GM19035 (cell line): ENCODE results near the gene MANEA.
"Not testable (repeated sequence)": the region's sequence is repeated elsewhere in the genome, so short reads cannot be mapped to it uniquely, and the experiment has no call there.

ENCODE experiments used
- ATAC-seq: cut with Tn5 transposase; IDR thresholded peaks from one replicate; pipeline ENCODE4 v1.9.1; 2021; ENCODE audit not compliant: unreplicated experiment

The MANEA gene, protein sequence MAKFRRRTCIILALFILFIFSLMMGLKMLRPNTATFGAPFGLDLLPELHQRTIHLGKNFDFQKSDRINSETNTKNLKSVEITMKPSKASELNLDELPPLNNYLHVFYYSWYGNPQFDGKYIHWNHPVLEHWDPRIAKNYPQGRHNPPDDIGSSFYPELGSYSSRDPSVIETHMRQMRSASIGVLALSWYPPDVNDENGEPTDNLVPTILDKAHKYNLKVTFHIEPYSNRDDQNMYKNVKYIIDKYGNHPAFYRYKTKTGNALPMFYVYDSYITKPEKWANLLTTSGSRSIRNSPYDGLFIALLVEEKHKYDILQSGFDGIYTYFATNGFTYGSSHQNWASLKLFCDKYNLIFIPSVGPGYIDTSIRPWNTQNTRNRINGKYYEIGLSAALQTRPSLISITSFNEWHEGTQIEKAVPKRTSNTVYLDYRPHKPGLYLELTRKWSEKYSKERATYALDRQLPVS

DNA sequence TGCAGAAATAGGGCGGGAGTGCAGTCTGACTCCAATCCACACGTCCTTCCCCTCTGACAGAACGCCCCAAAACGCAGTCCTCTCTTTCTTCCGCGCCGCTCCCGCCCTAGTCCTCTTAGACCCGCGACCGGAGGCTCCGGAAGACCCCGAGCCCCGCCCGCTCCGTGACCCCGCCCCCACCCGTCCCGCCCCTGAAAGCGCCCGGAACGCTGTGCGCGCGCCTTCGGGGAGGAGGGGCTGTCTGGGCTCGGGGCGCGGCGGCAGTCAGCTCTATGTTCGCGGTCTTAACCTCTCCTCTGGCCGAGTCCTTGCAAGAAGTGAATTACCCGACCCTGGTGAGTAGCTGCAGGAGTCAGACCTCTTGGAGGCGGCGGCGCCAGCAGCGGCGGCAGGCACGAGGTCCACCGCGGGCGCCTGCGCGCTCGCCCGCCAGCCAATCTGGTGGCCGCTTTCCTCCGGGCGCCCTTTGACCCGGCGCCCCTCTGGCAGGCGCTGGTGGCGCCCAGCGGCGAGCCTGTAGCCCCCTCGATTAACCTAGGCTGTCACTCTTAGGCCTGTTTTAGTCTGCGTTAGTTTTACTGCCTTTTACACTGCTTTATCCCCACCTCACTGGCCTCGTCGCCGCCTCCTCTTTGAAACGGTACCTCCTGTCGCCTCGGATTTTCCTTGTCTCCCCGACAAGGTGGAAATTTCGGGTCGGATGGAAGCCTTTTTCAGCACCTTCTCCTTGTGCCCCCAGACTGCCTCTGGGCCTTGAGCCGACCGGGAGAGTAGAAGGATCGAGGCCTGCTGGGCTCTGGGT lies at the start of gene MANEA:
Gene MANEA (plus strand): TSS at position 232 of the 802 bp plus-strand sequence. CDS start 8,905 bp downstream, outside the sequence.
- ATAC-seq, result peak; percentile 79

DNA sequence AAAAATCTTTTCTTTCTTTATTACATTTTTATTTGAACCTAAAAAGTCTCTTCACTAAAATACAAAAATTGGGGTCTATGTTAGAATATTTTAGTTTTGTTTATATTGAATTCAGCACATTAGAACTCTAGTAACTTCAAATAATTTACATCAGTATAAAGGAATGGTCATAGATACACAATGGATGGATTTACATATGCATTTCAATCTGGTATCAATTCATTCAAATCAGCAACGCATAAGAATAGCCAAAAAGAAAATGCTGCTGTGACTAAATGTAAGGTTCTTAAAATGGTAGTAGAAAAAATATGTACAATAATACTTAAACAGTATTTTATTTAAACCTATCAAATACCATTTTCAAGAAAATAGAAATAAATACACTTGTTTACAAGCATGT lies 47.6 kb upstream of the MANEA start:
- no peak for ATAC-seq

DNA sequence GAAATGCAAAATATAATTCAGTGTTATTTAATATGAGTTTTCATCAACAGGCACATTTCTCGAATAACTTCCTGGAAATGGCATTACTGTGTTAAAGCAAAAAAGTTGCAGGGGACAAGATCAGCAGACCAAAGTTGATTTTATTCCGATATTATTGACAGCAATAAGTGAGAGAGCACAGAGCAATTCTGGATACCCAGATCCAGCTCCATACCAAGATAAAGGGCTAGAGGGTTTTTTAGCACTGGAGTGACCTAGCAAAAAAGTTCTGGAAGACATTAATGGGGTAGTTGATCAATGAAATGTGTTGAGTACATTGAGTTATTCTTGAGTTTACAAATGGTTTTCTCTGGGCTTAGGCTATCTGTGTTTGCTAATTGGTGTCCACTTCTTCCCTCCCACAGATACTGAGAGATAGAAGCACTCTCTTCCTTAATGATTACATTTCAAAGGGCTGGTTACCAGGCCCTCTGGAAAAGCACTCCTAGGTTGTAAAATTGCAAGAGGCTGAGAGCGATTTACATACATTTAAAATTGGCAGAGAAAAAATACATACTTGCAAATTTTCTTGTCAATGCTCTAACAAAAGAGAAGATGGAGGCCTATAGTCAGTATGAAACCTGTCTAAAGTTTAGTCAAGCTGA lies 47.0 kb upstream of the MANEA start:
- ATAC-seq, result no peak

DNA sequence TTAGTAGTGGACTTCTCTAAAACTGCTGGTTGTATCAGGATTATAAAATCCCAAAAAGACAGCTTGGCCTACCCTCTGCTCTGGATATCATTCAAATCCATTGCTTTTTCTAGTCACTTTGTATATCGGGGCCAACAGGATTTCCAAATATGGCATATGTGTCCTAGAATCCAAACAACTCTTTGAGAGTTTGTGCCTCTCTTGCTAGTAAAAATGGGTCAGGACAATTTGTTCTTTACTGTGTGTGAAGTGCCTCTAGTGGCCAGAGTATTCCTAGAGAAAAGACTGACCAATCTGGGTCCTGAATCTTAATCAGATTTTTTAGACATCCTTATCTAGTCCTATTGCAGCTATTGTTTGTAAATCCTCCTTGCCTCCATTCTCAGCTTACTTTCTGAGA lies 33.5 kb upstream of the MANEA start:
- no peak for ATAC-seq

DNA sequence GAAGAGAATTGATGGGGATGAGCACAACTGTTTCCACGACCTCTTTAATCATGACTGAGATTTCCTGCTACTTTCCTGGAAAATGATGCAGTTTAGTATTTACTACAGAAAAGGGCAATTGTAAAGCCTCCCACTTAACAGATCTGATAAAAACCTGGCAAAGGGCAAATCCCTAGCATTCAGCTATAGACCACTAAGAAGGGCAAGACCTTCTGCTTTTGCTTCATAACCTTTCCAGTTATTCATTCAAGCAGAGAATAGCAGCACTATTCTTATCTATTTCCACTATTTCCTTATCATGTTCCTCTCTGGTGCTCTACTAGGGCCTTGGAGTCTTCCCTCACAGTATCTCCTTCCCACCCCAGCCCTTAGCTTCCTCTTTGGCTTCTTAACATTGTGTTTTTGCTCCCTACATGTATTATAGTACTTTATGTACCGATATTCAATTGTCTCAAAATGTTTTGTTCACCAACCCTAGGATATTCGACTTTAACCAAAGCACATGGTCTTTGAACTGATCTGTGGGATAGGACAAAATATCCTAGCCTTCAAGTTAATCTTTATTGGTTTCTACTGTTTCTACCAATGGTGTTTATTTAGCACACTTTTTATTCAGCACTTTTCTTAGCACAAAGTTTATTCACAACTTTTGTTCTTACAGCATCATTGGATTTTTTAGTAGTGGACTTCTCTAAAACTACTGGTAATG lies 32.7 kb upstream of the MANEA start:
- ATAC-seq, result no peak

DNA sequence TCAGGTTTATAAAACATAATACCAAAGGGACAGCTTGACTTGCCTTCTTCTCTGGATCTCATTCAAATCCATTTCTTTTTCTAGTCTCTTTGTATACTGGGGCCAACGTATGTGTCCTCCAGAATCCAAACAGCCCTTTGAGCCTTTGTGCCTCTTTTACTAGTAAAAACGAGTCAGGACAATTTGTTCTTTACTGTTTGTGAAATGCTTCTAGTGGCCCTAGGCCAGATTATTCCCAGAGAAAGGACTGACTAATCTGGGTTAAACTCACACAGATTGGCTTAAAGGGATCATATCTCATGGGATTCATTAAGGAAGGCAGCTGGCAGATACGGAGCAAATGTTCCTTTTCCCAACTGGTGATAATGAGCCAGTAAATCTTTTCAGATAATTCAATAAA lies 32.1 kb upstream of the MANEA start:
- no peak for ATAC-seq

DNA sequence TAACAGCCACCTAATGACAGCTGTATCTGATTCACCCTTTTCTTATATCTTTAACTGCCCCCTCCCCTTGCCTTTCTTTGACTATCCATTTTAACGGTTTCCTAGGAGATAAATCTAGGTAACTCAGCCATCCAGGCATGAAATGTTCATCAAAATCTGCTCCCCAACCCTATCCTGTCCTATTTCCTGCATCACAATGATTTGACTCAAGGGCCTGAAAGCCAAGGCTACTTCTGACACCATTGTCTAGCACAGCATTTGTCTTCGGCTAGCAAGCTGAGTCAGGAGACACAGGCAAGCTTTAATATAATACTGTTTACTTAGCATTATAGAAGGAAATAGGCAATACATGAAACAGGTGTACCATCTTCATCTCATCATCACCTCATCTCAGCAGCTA lies 31.6 kb upstream of the MANEA start:
- ATAC-seq, result no peak

DNA sequence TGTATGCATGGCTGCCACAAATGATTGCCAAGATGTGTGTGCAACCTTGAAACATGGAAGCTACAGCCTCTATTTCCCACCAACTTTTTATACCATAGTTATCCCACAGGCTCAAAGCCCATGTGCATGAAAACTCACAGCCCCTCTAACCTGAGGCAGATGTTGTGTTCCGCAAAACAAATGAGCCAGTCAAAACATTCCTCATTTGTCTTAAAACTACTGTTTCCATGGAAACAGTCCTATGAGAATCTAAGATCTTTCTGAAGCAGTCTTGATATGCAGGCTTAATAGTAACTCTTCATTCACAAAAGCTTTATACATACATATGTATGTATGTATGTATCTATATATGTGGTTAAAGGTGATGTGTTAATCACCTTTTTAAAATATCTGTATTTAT lies 31.2 kb upstream of the MANEA start:
- no peak for ATAC-seq

DNA sequence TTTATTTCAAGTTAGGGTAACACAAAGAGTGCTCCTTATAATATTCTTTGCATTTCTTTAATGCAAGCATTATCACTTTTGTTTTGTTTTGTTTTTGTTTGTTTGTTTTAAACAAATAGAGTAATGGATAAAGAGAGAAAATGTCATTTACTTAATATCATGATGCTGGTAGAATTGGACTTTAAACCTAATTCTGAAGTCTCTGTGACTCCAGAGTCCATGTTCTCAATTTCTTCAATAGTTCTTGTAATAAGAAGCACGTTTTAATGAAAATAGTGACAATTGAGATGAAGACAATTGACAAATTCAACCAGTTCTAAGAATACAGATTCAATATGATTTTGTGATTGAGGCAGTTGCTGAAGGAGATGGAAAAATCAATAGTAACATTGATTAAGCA lies 30.3 kb upstream of the MANEA start:
- no peak for ATAC-seq

DNA sequence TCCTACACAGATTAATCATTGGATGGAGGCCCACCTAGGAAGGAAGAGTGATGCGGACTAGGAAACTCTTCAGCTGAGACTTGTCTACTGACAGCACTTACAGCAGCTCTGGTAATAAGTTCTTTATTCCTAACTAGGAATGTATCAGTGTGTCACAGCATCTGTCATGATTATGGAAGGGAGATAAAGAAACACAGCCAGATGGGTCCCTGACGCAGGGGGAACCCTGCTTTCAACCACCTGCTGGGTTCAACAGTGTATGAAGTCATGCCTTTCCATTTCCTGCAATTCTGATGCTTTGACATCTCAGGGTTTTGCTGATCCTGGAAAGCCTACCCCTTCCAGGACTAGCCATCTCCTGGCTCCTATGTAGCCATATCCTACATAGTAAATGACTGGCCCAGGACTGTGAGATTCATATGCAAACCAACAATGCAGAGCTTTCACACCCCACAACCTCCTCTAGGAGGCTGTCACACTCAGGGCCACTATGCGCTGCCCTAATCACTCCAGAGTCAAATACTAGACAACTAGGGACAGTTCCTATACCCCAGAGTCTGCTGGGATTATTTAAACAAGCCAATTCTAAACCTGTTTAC lies 29.0 kb upstream of the MANEA start:
- no peak for ATAC-seq

DNA sequence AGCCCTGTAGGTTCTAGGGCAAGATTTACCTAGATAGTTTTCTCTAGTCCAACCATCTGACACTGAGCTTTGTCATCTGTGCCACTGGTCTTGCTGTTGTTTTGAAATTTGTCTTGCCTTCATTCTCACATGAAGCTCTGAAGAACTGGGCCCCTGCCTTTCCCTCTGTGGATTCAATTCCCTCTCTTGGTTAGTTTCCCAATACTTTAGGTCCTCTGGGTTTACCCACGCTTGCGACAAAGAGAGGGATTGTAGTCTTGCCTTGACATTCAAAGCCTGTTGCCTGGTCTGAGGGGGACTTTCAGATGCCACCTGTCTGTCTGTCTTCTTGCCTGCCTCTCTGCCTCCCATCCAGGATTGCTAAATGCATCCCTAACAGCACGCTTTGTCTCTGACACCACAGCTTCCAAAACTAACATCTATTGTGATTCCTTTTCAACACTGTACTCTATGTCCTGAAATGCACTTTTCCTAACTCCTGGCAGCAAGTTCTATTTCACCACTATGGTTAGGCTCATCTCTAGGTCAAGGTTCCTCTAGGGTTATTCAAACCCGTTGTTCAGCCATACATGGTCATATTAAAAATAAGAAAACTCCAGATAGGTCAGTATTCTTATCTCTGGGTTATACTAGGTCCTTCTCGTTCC lies 25.5 kb upstream of the MANEA start:
- no peak for ATAC-seq

DNA sequence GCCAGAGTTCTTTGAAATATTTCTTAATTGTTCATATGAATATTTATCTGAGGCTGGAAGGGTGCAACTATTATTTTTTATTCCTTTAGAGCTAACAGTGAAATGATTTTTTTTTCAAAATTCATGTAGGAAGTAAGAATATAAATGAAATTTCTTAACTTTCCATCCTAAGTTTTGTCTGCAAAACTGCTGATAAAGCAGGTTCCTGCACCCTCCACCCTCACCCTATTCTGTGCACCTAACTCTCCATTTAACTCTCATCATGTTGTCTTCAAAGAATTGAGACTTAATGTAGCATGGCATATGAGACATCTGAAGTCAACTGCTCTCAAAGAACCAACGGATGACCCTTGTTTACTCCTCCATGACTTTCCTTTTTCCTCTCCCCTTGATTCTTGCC lies 23.5 kb upstream of the MANEA start:
- ATAC-seq, result no peak

DNA sequence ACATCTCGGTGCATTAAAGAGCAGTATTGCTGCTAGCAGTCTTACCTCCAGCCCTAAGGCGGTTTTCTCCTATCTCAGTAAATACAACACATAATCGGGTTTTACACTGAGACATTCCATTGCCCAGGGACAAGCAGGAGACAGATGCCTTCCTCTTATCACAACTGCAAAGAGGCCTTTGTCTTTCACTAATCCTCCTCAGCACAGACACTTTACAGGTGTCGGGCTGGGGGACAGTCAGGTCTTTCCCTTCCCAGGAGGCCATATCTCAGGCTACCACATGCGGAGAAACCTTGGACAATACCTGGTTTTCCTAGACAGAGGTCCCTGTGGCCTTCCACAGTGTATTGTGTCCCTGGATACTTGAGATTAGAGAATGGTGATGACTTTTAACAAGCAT lies 16.4 kb upstream of the MANEA start:
- not testable (repeated sequence) for ATAC-seq

DNA sequence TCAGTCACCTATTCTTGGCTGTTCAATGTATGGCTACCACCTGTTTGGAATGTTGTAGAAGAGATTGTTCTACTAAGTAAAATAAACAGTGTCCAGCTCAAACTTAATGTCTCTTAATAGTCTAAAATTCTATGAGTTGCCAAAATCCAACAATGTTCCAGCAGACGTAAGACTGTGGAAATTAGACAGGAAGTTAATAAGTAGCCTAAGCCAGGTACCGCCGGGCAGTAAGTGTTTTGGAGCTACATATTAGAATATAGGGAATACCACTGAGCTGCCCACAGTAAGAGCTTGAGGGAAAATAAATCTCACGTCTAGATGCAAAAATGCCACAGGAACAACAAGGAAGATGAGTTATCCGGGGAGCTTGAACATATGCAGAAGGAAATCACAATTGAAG lies 7.8 kb upstream of the MANEA start:
- ATAC-seq, result no peak

DNA sequence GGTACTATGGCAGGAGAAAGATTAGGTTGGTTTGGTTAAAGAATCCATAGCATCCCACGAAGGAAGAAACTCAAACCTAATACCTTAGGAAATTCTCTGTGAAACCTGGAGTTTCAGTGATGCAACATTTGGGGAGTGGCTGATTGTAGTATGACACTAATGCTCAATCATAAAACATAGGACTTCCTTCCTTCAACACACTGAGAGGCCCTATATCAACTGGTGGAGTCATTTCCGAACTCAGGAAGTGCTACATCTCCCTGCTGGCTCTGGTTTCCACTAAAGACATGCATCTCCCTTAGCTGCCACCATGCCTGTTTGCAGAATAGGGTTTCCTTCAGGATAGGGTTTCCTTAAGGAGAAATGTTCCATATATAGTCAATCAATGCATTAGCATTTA lies 5.2 kb upstream of the MANEA start:
- no peak for ATAC-seq

DNA sequence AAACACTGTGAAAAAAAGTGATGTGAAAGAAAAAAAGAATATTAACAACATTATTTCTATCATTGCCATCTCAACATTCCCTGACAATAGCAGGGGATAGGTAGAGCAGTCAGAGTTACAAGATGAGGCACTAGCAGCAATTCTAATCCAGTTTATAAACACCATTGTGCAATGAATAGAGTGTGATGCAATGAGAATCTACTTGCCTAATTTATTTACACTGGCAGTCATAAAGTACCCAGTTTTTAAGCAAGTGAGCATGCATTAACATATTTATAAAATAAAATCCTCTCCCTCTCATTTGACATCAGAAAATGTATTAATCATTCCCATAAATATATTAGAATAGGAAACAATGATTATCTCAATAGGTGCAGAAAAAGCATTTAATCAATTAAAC lies 2.5 kb upstream of the MANEA start:
- no peak for ATAC-seq

DNA sequence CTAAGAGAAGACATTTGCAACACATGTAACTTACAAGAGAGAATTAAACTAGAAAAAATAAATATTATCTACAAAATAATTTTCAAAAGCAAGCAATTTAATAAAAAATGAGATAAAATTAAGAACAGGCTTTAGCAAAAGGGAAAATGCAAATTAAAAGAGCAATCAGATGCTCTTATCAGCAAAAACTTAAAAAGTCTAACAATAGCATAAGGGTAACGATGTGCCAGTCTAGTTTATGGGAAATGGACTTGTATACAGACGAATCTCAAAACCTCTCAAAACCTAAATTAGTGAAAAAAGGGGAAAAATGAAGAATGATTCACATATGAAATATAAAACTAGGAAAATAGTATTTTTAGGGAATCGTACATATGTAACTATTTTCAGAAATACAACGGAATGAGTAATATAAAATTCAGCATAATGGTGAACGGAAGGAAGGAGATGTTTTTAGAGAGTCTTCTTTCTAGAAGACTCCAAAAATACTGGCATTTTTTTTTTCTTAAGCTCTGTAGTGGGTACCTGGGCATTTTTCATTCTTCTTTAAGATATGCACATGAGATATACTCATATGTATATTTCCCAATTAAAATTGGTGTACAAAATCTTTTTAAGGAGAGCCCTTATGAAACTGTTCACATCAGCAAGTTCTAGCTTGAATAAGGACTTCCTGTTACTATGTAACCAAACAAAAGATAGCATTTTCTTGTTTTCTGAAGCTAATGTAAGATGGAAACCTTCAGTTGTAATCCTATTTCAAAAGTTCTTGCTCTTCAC lies 927 bp upstream of the MANEA start:
- peak; percentile 26 for ATAC-seq

DNA sequence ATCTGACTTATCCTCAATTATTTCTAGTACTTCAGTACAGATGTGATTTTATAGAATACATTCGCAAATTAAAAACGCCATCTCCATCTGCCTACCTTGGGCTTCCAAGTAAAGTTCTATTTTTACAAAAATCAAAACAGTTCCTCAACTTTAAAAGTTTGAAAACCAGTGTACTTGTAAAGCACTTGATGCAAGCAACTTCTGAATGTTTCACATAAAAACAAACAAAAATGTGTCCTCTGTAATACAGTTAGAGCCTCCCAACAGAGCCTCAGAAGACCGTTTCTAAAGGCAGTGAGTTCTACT lies 384 bp upstream of the MANEA start:
- no peak for ATAC-seq

DNA sequence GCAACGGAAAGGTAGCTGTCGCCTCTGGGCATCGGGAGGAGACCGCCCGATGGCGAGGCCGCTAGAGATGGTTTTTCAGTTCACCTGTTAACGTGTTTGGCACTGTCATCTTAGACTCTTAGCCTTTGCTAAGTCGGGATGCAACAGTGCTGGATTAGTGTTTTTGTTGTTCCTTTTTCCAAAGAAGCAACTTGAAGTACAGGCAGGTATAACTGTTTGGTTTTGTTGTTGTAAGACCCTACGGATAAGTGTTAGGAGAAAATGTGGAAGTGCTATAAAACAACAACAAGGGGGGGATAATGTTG lies 723 bp downstream of the MANEA start:
- peak; percentile 19 for ATAC-seq

DNA sequence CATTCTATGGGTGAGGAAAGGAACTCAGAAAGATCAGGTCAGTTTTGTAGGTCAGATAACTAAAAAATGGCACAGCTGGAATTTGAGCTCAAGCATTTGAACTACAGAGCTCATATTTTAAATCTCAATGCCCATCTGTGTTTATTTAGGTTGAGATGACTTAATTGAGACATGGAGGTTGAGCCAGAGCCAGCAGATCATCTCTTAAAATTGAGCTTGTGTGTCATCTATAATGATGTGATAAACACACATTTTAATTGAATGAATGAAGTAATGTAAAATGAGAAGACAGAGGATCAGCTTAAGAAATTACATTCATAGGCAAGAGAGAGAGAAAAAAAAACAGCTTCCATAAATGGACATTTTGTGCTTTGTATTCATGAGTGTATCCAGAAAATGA lies 3.7 kb downstream of the MANEA start:
- no peak for ATAC-seq
